ENCODE measurements around the gene NAV2.
A peak's percentile ranks its signal among the peaks of the same experiment; 100 is the strongest.

NAV2 gene

DNA sequence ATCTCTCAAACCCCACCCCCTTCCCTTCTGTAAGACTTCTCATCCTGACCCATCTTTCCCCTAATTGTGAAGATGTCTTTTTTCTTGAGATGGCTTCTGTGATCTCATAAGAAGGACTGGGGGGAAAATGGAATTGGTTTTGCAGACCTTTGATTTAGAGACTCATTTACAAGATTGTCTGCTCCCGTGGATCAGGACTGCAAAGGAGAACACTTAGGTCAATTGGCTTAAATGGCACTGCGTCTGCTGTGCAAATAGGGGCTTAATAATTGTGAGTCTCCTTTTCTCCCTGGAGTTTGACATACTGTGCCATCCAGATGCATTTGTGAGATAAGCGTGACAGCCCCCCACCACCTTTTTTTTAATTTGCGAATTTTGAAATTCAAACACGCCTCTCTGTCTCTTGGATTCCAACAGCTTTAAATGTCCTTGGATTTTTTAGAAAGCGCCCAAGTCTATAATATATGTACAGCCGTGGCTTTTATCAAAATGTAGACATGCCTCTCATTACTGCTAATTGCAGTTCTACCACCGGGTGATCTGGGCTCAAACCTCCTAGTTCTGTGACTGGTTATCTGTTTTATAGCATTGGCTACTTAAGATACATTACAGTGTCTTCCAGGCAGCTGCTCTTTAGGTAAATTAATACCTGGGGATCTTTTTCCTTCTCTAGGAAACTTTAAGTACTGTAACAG is 297.7 kb downstream of the NAV2 start:
- DNase-seq: no peak

DNA sequence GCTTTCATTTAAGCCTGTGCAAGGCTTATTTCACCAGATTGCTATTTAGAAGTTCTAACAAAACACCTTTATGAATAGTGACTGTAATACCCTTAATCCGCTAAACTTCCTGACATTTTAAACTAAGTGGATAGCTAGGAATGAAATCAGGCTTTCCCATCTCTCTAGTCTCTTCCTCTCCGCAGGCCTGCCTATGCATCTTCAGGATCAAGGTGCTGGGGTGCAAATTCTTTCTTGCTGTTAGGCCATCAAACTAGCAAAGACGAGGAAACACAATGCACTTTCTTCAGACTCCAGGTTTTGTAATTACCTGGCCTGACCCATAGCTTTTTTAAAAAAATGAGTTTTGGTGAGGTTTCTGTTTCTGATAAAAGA is 298.2 kb downstream of the NAV2 start:
- no peak for DNase-seq

DNA sequence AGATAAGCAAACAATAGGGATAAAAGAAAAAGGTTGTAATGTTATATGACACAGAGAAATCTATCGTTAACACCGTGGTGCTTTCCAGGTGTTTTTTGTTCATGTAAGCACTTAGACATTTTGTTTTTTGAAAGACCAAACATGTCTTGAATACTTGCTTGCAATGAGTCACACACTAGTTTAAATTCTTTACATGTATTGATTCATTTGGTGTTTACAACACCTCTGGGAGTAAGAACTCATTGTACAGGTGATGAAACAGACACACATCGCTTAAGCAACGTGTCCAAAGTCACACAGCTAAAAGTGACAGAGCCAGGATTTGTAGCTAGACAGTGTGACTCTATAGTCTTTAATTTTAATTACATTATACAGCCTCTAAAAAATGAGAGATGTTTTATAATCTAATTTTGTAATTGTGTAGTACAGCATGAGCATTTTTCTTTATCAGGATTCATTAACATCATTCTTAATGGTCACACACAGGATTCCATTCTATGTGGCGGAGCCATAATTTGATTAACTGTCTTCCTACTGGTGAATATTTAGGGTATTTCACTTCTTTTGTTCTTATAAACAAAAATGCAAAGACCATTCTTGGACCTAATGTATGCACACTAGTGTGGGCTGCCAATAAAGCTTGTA is 298.8 kb downstream of the NAV2 start:
- DNase-seq: no peak

DNA sequence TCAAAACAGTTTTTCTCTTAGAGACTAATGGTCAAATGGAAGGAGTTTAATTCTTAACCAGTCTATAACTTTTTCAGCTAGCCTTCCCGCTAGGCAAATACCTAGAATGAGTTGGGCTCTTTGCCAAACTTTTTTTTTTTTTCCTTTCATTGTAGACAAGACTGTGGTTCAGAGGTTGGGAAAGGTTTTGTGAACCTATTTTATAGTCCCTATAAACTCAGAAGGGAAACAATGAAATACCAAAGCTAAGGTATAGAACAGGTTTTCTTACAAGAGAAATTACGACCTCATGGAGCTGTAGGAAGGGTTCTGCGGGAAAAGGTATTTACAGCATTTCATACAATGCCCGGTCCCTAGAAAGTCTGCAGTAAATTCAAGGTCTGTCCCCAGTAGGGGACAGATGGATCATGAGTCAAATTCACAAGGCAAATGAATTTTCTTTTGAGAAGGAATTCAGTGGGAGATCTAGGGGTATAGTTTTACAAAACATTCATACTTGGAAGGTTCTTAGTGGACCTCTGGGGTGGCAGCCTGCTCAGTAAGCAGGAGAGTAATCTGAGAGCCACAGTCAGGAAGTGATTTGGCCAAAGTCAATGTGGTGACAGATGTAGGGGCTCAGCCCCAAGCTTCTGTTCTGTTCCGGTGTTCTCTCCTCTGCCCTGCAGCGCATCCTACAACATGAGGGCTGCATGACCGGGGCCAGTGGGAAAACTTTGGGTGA is 300.9 kb downstream of the NAV2 start:
- no peak for DNase-seq

DNA sequence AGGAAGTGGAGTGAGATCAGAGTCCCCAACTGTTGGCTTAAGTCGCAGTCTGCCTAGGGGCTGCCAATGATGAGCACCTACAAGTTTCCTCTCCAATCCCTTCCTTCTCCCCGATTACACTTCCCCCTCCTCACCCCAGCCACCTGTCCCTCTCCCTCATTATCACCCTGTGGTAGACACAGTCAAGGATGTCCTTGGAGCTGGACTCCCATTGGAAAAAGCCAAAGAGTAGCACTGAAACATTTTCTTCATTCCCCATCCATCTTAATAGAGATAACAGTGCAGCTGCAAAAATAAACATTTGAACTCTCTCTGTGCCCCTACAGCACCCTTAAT is 301.4 kb downstream of the NAV2 start:
- DNase-seq: no peak

DNA sequence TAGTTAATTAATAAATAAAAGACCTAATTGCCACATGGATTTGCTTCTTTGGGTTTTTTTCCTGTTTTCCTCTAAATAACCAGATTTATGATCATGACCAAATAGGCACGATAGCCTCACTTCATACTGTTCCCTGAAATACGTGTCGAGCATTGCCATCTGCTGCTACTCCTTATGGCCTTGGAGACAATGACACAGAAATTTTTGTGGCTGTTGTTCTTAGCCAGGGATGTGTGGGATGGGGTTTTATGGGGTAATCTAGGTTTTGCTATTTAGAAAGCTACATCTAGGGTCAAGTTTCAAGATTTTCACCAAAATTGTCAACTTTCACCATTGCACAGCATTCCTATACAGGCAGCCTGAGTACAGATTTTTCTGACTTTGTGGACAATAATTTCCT is 302.5 kb downstream of the NAV2 start:
- DNase-seq: no peak

DNA sequence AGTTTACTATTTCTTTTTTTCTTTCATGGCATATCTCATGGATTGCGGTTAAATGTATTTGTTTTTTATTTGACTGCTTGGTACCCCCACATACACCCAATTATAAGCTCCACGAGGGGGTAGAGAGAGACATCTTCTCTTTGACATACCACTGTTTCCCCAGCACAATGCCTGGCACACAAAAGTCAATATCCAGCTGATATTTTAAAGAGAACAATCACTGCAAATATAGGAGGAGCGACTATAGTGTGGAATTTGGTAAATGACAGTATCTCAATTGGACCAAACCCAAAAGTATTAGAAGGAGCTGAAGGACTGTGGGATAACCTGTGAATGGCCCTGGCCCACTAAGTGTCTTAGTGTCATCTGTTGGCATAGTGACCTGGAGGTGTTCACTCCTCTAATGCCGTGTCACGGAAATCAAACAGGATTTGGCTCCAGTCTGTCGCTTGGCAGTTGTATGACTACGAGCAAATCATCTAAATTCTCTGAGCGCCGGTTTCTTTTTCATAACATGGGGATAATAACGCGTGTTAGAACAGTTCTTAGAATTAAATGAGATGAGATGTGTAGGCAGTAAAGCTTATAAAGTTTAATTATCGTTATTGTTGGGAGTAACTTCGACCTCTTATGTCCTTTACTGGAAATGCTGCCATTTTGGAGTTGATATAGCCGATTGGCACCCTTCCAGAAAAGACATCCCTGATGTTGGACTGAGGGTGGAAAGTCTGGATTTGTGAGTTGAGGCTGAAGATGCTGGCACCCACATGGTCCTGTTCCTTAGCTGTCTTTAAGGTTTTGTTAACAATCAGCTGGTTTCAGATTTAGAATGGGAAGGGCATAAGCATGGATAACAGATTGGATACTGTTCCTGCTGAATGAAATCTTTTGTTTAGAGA is 303.1 kb downstream of the NAV2 start:
- DNase-seq: no peak

DNA sequence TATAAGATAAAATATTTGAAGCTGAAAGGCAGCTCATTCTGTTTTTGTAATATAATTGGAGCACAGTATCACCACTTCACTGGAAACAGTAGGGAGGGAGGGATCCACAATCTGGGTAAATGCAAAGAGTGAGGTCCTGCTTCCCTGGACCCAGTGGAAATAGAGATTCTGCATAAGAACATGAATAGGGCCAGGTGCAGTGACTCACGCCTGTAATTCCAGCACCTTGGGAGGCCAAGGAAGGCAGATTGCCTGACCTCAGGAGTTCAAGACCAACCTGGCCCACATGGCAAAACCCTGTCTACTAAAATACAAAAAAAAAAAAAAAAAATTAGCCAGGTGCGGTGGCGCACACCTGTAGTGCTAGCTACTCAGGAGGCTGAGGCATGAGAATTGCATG is 303.9 kb downstream of the NAV2 start:
- no peak for DNase-seq

DNA sequence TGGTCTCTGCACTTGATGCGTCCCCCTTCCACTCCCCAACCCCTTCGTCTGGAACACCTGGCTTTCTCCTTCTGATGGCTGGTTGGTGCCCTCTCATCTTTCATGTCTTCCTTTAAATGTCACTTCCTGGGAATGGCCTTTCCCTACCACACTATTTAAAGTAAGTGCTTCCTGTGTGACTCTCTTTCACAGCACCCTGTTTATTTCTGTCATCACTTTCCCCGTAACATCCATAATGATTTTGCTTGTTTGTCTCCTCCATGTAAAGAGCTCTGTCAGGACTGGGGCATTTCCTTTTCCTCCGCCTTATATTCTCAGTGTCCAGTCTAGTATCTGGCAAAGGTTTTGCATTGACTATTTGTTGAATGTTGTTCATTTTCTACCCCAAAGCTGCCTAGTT is 304.7 kb downstream of the NAV2 start:
- no peak for DNase-seq

DNA sequence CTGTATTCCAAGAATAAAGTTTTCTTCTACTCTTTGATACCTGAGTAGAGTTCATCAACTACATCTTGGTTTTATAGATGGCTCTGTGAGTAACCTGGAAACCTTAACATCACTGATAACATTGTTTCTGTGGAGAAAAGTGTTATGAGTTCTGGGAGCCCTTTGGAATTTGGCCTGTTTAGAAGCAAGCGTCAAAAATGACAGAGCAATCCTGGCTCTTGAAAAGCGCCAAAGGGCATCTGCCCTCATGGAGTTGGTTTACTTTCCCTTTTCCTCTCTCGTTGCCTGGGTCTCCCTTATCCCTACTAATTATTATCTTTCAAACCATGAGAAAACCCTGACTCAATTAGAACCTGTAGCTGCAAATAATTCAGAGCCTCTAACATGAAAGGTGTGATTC is 307.6 kb downstream of the NAV2 start:
- DNase-seq: no peak

DNA sequence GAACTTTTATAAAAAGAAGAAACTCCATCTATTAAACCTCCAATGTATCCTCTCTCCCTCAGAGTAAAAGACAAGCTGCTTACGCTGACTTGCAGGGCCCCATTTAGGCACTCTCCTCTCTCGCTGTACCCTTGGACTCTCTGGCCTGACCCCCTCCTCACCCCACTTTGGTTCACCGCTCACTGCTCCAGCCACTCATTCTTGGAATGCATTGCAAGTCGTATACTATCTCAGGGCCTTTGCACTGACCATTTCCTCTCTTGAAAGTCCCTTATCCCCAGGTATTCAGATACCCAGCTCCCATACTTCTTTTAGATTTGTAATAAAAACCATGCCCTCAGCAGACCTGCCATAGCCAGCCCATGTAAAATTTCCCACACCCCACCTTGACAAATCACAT is 308.1 kb downstream of the NAV2 start:
- no peak for DNase-seq

DNA sequence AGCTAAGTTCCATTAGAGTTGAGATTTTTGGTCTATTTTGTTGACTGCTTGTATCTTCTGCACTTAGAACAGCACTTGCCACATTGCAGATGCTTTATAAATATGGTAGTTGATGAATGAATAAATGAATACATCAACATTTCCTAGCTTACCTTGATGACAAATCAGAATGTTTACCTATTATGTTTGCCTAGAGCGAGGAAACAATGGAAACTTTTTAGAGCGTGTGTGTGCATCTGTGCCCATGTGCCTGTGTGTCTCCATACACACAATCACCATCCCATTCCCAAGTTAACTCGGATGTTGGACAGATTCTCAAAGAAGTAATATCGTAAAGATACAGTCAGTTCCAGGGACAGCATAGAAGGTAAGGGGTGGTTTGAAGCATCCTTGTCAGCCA is 308.6 kb downstream of the NAV2 start:
- no peak for DNase-seq

DNA sequence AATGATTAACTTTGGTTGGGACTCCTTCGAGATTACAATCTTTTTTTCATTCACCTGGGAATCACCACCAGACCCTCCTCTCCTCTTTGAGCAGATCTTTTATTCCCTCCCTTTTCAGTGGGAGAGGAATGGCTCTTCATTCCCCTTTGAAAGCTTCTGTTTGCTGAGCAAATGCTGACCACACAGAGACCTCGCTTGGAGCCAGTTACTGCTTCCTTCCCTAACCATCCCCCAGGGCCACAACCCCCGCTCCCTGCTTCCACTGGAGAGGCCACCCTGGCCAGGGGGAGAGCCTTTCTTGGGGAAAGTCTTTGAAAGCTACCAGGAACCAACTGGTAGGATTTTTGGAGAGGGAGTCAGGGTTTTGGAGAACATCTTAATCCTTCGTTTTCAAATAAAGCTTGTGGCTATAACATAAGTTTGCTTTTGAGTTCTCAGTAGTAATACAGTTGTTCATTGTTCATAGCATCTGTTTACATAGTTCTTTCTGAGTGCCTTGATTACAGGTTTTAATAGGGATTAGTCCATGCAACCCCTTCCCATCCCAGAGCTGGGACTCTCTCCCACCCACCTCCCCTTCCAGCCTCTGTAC is 309.2 kb downstream of the NAV2 start:
- no peak for DNase-seq

DNA sequence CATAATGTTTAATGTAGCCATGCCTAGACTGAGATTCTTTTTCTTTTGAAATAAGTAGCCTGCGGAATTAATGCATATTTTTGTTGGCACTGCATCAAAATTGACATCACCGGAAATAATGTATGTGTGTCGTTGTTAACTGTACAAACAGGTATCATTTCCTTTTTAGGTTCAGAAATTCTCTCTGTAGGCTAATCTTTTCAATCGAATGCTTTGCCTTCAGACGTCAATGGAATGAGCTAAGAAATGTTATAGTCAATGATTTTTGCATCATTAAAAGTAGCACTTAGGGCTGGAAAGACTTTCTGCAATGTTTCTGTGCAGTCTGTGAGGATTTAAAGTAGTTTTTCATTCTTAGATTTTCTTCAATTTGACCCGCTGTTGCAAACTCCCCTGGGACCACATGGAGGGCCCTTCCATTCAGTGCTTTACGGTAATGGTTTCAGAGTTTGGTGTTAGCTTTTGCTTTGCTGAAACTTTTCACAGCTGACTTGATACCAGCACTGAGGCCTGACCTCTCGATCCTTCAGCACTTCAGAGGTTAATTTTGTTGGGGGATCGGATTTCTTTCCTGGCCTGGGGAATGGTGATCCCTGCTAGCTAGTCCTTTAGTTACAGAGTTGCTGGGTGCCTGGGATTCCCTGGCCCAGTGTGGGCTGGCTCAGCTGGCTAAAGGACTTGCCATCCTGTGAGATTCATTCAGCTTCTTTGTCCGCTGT is 309.9 kb downstream of the NAV2 start:
- peak; percentile 57 for DNase-seq

DNA sequence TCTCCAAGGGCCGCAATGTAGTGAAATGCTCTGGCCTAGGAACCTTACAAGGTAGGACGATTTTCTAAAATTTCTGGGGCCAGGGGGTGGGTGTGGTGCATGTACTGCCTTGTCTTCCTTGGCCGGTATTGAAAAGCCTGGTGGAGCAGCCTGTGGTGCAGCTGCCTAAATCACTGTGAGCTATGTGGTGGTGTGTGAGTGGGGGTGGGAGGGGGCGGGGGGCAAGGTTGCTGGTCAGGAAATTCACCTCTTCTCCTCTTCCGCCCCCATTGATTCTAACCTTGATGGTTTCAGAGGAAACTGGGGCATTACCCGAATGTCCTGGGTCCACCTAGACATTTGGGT is 310.4 kb downstream of the NAV2 start:
- no peak for DNase-seq

DNA sequence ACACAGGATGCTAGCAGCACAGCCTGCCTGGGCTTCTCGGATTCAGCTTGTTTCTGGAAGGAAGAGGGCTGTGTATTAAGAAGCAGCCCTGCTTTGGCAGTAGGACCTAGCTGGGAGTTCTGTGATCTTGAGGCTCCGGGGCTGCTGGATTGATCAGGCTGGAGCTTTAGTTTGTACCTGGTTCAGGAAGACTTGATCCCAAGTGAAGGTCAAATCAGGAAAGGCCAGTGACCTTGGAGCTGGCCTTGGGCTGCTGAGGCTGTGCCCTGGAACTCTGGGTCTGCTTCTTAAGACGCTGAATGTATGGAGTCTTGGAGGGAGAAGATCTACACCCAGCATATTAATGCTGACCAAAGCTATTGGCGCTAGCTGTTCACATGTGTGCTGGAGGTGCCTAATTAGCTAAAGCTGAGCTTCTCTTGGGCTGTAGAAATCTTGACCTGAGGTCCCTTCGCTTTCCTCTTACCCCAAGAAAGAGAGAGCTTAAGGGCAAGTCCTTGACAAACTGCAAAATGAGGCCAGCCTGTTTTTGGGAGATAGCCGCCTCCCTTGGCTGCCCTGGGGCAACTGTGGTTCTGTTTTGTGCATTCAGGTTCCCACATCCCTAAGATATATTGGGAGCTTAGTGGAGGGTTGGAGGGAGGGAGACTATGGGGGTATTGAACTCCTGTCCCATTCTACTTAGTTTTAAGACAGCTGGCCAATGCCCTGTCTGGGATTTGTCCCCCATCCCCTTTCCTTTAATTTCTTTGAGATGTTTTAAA is 311.7 kb downstream of the NAV2 start:
- no peak for DNase-seq

DNA sequence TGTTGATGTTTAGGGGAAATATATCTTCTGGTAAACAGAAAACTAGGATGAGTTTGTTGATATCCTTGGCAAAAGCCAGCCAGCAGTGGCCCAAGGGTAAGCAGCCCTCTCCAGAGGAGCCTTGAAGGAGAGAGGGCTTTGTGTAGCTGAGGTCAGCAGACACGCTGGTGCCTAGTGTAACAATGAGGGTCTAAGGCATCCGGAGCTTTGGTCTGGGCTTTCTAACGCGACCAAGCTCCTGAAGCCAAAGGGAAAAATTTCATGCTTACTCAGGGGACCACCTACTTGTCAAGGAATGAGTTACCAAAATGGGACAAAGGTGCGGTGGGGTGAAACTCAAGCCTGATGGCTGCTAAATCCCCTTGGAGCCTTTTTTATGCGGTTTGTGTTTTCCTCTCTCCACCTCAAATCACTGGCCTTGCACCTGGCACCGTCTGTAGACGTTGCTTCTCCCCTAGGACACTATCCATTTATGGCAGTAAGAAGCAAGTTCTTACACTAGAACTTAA is 312.7 kb downstream of the NAV2 start:
- DNase-seq: no peak

DNA sequence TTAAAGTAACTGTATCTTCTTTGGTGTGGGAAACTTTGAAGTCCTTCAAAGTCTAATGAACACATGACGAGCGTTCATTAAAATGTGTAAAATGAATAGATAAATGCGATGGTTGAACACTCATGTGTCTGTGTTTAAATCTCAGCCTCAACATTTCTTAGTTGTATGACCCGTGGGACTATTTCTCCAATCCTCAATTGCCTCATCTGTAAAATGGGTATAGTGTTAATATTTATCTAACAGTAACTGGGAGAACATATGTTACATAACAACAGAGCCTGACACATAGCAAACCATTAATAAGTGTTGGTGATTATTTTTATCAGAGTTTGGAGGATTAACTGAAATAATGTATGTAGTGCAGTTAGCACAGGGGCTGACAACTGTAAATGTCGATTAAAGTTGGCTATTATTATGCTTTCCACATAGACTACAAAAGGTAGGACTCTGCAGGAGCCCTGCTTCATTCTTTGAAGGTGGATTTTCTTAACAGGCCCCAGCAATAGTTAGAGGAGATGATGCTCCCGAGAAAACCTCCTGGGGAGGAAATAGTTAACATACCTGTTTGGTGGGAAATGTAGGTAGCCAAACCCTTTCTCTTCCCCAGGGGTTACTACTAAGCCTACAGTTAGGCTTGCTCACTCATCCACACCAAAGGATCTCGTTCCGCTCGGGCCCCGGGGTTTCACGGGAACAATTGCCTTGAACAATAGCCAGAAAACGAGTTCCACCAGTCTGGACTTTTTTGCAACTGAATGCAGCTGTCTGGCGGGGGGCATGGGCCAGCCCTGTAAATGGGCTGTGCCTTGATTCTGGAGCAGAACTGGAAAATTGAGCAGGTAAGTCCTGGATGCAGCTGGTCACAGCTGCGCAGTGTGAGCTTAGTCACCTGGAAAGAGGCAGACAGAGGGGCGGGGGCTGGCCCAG is 314.3 kb downstream of the NAV2 start:
- peak; percentile 39 for DNase-seq

DNA sequence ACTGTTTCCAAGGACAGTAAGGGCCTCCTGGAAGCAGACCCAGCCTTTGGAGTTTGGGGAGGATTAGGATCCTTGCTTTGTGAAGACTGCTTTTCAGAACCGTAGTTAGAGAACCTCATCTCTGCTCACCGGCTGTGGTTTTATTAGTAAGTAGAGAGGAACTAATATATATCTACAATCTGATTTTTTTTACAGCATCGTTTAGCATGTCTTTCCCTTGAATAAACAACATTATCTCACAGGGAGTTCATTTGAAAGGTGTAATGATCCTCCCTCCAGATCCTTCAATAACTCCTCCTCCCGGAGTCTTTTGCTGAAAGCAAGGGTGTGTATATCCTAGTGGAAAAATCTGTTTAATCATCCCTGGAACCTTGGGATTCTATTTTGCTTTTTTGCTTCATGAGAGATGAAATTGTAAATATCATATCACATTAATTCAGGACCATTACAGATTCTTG is 314.9 kb downstream of the NAV2 start:
- no peak for DNase-seq

DNA sequence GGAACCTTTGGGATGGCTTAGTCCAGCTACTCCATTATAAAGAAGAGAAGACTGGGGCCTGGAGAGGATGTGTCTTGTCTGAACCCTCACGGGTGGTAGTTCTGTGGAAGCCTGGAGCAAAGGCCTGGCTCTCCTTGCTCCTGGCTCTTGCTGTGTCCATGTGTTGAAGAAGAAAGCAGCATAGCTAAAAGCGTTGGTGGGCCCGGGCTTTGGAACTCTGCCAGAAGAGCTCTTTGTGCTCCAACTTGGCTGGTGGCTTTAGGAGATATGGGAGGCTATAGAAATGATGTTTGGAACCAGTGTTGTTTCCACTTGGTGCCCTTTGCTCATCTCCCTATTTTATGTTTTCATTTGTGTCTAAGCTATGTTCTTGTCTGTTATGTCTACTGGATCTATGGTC is 316.6 kb downstream of the NAV2 start:
- no peak for DNase-seq

Measured in right hindlimb (tissue), 1 donor.